ENCODE measurements around the gene NCAPG2.

DNA sequence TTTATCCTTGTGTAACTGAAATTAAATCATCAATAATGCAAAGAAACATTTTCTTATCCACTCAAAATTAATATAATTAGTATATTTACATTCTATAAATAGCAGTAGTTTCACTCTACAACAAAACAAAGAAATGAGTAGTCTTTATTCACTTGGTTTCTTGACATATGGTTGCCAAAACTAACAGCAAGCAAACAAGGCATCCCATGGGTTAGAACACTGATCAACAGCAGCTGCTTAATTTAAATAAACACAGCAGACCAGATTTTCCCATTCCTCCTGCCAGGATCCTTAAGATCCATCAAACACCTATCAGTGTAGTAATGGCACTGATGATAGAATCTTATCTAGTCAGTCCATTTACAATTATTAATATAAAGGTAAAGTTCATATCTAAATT is 22.1 kb downstream of the NCAPG2 start:
- TF ChIP-seq SPI1 (IDR thresholded peaks at IDR 0.05; ENCODE audit: low read depth, low read length) (no peak), POLR2A (IDR thresholded peaks at IDR 0.05; ENCODE audit: low read depth, low read length) (no peak), POLR2AphosphoS5 (IDR thresholded peaks at IDR 0.05; ENCODE audit: low read depth, low read length) (no peak), TAF1 (IDR thresholded peaks at IDR 0.05; ENCODE audit: low read depth, low read length) (no peak), POU2F2 (IDR thresholded peaks at IDR 0.05; ENCODE audit: low read depth, low read length) (no peak)

Measured in GM12891 (cell line).